Kasumi-1 (cell line): ENCODE measurements around the gene SMOC2.

ENCODE experiments used
- DNase-seq, 2 experiments: peaks; one replicate each; lab custom pipeline; 2025; lab: John Stamatoyannopoulos, UW

The SMOC2 gene

DNA sequence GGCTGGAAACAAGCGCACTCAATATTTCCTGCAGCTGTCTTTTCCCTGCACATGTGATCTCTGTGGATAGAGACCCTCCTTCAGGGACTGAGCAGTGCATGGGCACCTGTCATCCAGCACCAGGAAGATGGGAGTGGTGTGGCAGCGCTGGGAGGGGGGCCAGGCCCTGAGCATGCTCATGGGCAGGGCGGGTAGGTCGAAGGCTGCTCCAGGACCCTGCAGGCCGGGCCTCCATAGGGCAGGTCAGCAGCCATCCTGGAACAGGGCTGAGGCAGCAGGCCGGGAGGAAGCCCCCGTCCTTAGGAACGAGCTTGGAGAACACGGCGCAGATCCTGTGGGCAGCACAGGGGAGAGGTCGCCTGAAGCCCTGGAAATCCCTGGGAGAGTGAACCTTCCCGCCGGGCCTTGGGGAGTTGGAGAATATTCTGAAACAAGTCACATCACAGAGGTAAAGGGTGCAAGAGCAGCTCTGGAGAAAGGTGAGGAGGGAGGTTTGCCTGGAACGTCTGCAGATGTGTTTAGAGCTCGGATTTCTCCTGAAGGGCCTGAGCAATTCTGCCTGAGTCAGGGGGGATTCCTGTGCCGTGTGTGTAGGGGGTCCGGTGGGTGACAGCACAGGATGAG lies 133.2 kb downstream of the SMOC2 start:
- no peak for DNase-seq

DNA sequence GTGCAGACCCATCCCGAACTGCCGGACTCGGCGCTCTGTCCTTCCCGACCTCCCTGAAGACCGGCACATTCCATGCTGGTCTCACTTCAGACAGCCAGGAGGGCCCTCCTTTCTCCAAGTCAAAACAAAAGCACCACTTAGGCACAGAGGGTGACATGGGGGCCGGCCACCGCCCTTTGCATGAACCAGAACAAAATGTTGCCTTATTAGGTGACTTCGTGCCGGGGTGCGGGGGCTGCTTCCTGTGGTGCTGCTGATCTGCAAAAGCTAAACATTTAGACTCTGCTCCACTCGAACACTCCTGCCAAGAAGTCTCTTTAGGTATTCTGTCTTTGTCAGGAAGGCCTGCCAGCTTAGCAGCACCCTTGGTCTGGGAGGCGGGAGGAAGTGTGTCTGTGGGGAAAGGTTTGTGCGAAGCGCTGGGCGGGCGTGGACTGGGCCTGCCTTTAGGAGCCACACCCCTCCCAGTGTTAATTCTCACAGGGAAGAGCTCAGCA lies 133.8 kb downstream of the SMOC2 start:
- no peak for DNase-seq

DNA sequence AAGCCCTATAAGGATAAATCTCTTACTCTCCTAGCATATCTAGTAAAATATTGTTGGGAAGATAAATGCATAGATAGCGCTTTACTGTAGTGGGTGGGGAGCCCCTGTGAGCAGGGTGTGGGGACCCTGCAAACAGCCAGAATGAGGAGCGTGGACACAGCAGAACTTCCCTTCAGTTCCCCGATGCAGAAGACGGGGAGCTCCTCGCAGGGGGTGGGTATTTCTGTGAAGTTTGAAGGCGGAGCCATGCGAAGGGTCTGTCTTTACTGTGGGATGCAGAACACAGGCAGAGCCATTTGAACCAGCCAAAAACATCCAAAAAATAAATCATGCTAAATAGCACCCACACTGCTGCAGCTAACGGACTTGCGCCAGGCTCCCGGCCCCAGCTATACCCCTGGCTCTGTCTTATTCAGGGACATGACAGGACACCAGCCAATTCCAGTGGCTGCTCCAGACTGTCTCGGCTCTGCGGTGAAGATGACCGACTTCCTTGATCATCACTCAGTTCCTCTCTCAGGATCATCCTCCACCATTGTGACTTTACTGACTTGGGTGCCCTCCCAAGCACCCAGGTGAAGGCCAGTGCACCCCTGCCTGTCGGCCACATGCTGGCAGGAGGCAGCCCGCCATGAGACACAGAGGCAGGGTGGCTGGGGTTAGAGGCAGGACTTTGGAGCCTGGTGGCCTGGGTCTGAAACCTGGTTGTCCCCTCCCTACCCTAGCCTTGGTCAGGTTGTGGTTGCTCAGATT lies 134.5 kb downstream of the SMOC2 start:
- DNase-seq: no peak

DNA sequence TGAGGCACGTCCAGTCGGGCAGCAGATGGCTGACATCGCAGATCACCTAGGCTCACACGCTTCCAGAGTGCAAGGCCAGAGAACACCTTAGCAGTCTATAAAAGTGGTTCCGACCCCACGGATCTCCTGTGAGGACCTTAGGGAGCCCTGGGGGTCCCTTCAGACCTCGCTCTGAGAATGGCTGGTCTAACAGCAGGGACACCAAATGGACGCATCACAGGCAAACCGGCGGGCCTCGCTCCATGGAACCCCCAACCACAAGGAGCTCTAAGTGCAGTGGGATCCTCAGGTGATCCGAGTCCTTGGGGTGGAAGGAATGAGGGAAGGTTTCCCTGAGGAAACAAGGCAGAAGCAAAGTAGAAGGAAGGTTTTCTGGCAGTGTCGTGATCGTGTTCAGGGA lies 135.4 kb downstream of the SMOC2 start:
- no peak for DNase-seq

DNA sequence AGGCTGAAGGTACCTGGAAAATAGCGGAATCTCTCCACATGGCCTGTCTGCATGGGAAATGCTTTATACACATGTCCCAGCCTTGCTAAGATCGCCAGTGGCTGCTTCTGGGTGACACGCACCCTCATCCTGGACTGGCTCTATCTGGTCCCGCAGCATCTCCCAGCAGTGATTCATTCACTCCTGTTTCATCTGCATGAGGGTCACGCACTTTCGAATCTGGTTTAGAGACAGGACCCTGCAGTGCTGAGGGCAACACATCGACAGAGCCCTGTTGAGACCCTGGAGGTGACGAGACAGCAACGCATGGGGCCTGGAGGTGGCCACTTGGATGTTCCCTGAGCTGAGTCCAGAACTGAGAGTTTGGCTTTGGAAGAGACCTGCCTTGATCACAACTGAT lies 136.5 kb downstream of the SMOC2 start:
- DNase-seq: no peak

DNA sequence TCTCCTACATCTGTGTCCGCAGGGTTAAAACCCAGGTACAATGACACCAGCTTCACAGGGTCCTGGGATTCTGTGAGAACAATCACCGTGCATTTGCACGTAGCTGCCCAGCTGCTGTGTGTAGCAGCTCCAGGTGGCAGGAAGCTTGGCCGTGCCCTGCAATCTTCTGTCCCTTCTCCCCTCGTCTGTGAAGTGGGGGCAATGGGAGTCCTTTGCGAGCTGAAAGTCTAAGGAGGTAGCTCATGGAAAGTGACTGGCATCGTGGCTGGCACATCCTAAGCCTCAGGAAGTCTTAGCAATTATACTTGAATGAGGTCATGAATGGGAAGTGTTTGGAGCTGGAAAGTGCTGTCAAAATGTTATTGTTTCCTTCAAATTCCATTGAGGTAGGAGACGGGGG lies 137.1 kb downstream of the SMOC2 start:
- DNase-seq: no peak

DNA sequence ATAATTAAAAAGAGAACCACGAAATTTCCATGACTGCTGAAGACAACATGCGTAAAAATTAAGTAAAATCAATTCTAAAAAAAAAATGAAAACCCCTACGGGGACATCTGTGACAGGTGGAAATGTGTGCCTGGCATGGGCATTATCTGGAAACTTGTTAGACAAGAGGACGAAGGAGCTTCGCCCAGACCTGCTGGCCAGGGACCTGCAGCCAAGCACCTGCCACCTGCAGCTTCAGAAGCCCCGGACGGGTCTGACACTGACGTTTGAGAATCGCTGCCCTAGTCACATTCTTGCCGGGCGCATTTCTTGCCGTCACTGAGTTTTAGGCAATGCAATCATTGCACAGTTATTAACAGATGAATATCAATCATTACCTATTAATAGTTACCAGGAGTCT lies 140.3 kb downstream of the SMOC2 start:
- DNase-seq: no peak

DNA sequence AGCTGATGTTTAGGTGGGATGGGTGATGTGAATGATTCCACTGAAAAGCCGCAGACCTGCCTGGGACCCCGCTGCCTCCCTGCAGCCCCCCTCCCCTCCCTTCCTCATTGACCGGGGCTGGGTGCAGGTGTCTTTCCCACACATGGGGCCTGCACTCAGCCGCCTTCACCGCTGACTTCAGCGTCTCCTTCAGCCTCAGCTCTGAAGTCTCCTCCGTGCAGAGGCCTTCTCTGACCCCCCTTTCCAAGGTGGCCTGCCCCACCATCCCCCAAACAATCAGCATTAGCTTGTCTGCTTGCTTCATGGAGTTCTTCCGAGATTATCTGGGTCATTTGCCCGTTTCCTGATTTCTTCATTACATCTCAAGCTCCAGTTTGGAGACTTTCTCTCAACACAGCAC lies 140.7 kb downstream of the SMOC2 start:
- DNase-seq: no peak

DNA sequence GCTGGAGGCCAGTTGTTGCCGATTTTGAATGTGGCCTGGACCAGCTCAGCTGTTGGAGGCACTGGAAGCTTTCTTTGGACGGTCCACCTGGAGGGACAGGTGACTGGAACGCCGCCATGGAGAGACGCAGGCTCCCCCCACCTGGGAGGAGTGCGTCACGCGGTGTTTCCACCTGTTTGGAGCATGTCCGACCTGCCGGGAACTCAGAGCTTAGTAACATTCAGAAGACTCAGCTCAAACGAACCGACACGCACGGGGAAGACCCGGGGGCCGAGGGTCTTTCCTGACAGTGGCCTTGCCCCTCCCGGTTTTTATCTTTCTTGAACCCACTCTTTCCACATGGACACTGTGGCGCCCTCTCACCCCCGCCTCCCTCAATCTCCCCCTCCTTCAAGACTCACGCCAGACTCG lies 141.6 kb downstream of the SMOC2 start:
- DNase-seq: no peak

DNA sequence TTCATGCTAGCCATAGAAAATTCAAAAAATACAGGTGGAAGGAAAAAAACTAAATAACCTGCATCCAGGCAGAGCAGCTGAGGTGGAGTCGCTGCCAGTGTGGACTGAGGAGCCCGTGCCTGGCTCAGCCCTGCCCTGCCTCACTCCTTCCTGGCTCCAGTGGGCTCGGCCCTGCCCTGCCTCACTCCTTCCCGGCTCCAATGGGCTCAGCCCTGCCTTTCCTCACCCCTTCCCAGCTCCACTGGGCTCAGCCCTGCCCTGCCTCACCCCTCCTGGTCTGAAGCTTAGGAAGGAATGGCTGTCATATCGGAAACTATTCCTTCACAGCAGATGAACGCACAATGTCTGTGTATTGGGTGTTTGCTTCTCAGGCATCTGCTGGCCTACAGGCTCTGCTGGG lies 142.1 kb downstream of the SMOC2 start:
- DNase-seq: no peak

DNA sequence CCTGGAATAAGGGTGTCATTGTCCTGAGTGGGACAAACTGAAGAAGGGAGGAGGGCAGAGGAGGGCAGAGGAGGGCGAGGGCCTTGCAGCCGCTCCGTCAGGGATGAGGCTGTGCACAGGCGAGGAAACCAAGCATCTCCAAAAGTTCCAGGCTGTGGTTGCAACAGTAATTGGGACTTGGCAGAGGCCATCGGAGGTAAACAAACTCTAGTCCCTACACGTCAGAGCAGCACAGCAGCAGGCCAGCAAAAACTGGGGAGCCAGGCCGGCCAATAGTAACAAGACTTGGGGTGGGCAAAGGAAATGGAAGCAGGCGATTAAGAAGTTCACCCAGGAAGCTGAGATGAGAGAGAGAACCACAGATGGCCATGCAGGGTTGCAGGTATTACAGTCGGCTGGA lies 142.8 kb downstream of the SMOC2 start:
- no peak for DNase-seq

DNA sequence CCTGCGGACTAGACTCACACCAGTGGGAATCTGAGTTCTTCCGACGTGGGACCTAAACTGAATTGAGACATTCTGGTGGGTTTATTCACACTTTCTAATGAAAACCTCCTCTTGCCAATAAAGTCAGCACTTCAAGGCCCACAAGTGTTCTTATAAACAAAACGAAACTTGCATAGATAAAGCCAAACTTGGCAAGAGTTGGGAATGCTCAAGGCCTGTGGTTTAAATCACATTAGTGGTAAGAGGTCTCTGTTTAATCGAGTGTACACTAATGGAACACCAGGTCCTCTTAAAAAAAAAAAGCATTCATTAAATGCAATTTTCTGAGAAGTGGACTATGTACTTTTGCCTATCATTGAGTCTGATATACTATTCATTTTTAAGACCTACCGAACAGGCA lies 143.3 kb downstream of the SMOC2 start:
- no peak for DNase-seq

DNA sequence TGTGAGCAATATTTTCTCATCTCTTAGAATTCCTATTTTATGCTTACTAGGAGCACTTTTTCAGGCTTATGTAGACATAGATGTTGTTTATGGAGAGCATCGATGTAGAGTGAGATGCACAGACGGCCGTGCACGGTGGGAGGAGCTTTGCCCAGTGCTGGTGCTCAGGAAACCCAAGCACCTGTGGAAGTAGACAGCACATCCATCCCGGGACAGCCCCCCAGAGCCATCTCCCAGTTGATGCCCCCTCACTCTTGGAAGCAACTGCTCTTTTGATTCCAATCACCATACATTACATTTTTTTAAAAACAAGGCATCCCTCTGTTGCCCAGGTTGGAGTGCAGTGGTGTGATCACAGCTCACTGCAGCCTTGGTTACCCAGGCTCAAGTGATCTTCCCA lies 143.7 kb downstream of the SMOC2 start:
- DNase-seq: no peak

DNA sequence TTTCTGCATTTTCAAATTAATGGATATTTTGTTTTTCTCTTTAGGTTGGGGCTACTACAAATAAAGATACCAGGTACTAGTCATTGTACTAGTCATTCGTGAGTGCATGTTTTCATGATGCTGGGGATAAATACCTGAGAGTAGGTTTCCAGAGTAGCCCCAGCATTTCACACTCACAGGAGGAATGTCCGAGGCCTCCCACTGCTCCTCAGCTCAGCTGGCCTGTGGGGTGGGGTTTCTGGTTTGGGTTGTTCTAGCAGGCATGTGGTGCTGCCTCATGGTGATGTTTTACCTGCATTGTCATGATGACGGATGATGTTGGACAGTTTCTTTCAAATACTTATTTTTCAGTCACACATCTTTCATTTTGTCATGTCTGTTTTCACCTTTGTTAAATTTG lies 144.5 kb downstream of the SMOC2 start:
- no peak for DNase-seq

DNA sequence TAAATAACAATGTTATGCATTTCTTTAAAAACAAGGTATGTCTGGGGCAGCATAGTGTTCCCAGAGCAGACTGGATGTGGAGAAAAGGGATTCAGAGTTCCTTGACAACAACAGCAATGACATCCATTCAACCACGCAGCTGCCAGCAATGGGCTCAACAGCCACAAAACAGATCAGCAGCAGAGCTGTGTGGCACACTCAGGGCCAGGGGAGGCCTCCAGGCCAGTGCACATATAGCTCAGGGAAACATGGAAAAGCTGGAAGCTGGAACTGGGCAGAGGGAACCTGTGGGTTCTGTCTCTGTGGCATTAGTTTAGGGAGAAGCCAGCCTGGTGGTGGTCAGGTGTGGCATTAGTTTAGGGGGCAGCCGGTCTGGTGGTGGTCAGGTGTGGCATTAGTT lies 148.3 kb downstream of the SMOC2 start:
- DNase-seq: no peak

DNA sequence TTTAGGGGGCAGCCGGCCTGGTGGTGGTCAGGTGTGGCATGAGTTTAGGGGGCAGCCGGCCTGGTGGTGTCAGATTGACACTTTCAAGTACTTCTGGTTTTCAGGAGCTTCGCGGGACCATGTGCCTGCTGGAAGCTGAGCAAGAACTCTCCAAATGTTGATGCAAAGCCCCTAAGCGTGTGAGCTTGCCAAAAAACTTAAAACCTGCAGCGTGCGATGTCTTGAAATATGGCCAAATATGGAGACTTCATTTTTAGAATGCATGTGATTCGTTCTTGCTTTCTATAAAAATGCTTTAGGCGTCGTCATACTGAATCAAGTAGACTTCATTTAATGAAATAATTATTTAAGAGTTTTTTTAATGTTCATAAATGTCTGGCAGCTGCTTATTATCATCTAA lies 149.4 kb downstream of the SMOC2 start:
- DNase-seq: no peak

DNA sequence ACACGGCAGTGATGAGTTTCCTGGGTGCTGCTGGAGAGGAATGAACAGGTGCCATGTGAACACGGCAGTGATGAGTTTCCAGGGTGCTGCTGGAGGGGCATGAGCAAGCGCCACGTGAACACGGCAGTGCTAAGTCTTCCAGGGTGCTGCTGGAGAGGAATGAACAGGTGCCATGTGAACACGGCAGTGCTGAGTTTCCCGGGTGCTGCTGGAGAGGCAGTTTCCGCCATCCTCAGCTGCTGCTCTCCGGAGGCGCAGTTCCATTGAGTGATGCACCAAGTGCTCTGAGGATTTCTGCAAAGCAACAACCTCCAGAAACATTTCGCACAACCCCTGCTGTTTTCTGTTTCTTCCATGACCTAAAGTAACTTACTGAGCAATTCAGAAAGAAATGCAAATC lies 155.4 kb downstream of the SMOC2 start:
- DNase-seq: no peak

DNA sequence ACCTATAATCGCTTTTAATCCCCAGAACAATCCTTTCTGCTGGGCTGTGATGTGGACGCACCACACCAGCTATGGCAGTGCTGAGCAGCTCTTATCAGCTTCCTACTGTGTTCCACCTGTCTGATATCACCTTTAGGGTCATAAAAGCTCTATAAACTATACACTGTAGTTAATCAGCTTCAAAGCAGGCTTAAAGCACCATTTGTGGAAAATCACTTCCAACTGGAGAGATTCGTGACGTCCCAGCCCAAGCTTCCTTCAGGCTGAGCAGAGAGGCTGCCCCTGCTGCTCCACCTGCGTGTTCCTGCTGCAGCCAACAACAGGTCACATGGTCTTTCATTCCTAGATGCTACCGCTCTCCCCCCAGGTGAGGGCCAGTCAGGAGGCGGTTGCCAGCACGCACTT lies 156.5 kb downstream of the SMOC2 start:
- DNase-seq: no peak

DNA sequence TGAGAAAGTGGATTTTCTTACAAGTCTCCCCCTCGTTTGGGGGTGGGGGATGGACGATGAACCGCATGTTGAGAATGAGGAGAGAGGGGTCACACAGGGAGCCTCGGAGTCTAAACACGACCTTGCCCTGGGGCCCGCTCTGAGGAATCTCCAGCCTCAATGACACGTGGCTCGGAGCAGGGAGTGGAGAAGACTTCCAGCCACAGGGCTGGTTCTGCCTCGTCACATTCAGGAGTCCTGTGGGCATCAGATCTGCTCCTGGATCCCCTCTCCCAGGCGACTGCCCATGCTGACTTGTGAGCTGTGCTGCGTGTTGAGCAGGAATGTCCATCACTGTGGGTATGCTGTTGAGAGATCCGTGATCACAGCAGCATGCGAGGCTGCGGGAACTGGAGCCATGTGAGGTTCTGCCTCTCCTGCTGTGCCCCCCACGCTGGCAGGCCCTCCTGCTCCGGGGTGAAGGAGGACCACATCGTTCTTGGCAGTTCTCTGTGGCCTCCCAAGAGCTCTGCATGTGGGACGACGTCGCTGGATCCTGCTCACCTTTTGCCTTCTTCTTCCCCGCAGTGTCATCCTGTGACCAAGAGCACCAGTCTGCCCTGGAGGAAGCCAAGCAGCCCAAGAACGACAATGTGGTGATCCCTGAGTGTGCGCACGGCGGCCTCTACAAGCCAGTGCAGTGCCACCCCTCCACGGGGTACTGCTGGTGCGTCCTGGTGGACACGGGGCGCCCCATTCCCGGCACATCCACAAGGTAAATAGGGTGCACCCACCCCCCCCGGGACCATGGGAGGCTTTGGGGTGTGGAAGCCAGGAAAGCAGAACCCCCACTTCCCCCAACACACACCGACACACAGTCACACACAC lies 157.5 kb downstream of the SMOC2 start:
- DNase-seq: no peak

DNA sequence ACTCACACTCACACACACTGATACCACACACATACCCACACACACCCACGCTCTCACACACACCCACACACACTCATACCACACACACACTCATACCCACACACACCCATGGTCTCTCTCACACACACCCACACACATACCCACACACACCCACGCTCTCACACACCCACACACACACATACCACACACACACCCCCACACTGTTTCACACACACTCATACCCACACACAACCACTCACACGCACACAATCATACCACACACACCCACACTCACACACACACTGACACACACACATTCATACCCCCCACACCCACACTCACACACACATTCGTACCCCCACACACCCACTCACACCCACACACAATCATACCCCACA lies 158.1 kb downstream of the SMOC2 start:
- no peak for DNase-seq

DNA sequence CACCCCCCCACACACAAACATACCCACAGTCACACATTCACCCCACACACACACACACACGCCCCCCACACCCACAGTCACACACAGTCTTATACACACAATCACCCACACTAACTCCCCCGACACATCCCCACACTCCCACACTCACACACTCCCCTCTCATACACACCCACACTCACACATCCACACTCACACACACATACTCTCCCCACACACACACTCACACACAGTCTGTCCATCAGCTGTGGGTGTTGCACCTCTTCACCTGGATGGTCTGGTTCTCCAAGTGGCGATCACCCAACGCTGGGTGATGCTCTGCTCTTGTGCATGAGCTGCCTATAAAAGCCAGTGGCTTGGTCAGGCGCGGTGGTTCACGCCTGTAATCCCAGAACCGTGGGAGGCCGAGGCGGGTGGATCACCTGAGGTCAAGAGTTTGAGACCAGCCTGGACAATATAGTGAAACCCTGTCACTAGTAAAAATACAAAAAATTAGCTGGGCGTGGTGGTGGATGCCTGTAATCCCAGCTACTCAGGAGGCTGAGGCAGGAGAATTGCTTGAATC lies 158.9 kb downstream of the SMOC2 start:
- no peak for DNase-seq

DNA sequence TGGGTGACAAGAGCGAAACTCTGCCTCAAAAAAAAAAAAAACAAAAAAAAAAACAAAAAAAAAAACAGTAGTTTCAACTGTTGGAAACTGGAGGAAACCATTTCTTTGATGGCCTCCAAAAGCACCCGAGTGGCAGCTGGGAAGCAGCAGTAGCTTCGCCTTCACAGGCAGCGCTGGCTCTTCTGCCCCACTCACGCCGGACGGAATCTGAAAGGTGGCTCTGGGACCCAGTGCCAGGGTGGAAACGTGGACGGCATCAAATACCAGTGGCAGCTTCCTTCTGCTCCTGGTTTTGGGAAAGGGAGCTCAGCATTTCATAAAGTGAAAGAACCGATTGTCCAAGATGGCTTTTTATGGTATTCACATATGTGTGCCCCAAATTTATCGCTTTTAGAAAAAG lies 159.4 kb downstream of the SMOC2 start:
- DNase-seq: no peak

DNA sequence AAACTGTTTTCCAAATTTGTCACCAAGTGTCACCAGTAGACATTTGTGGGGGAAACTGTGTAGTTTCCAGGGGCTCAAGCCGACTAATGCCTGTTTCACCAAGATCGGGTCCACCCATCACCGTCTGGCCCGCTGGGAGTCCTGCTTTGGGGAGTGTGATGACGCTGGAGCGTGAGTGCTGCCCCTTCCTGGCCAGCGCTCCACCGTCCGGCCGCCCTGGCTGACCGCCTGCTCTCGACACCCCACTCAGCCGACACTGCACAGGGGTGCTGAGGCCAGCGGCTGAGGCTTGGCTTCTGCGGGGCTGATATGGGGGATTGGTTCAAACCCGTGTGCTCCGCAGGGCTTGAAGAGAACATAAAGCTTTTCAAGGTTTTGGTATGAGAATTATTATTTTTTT lies 160.1 kb downstream of the SMOC2 start:
- DNase-seq: no peak
